Activated T-helper 1 cell treated with anti-CD3 and anti-CD28 coated beads, Interleukin-2, amount 50 U/mL, for 16 hours (primary cell): Measurements from ENCODE around the gene STIM1.
"Not testable (repeated sequence)": the region's sequence is repeated elsewhere in the genome, so short reads cannot be mapped to it uniquely, and the experiment has no call there.

Experiments used
- DNase-seq, 2 donors: peaks; one replicate each; pipeline ENCODE4 v3.0.0-alpha.2; 2020; ENCODE audit warnings: low read depth in 1 of 2, low spot score in 1 of 2

The STIM1 gene

DNA sequence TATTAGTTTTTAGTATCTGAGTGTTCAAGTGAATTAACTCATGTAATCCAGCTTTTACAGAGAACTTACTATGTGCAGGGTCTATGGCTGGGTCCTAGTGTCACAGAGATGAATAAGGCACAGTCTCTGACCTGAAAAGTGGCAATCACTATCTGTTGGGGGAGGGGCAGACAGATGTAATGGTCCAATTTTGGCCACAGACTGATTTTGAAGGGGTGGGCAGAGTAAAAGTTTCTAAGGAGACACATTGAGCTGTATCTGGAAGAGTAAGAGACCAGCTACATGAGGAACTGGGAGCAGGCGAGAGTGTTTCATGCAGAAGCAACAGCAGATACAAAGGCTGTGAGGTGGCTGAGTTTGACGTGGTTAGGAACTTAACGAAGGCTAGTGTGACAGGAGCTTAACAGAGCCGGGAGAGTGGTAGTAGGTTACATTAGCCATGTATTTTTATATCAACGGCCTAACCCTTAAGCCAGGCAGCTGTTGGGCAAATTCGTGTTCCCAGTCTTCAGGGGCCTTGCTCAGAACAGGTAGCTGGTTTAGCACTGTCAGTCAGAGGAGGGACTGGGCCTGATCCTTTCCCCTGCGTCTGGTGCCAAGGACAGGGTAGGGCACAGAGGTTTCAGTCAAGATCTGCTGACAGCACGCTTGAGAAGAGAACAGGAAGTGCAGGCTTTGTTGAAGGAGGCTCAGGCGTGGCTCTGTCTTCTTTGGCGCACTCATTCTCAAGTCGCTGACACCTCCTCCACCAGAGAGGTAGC is 1.4 kb upstream of the STIM1 start:
- peak; percentile 32 to 44 for DNase-seq

GRCh38 chr11:3854660-3854976 is 846 bp upstream of the STIM1 start:
- DNase-seq = no peak

DNA sequence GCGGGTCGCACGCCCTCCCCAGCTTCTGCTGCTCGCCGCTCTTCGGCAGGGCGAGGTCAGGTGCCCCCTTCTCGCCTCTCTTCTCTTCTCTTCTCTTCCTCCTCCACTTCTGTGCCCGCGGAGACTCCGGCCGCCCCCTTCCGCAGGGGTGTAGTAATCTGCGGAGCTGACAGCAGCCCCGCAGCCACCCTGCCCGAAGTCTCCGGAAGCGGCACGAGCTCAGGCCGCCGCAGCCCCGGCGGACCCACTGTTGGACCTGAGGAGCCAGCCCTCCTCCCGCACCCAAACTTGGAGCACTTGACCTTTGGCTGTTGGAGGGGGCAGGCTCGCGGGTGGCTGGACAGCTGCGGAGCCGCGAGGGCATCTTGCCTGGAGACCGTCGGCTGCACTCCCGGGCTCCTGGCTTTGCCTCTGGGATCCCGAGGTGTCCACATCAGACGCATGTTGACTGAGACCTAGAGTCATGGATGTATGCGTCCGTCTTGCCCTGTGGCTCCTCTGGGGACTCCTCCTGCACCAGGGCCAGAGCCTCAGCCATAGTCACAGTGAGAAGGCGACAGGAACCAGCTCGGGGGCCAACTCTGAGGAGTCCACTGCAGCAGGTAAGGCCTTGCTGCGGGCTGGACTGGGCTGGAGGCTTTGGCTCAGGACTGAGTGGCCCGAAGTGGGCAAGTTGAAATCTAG is 486 bp downstream of the STIM1 start:
- DNase-seq = peak in 1 of 2 donors; percentile 20

DNA sequence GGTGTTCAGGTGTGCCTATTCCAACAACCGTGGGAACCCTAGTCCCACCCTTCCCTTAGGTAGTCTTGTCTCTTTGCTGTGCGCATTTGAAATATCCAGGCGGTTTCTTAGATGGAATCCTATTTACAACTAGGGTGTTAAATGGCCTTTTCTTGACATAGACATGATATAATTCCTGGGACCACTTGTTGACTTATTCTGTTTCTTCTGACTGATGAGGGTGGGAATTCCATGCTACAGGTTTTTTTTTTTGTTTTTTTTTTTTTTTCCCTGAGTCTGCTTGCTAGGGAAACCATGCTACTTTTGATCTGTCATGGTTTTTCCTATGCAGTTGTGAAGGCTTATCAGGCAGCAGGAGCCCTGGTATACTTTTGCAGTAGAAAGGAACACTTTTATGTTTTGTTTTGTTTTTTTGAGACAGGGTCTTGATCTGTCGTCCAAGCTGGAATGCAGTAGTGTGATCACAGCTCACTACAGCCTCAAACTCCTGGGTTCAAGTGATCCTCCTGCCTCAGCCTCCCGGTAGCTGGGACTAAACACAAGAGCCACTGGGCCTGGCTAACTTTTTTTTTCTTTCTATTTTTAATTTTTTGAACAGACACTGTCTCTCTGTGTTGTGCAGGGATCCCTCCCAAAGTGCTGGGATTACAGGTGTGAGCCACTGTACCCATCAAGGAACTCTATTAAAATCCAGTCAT is 1.5 kb downstream of the STIM1 start:
- DNase-seq = no peak

DNA sequence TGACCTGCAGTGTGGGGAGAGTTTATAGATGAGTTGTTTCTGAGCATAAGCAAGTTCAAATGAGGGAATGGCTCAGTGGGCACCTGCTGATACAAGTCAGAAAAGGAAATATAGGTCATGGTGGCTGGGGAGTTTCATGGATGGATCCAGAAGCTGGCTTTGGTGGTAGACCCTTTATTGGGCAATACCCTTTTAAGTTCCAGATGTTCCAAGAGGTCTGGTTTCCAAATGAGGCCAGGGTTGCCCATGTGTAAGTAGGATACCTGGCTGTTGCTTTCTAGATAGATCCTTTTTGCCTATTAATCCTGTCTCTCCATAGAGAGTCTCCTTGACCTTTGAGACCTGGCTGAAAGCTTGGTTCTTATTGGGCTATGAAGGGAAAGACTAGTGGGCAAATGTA is 2.2 kb downstream of the STIM1 start:
- DNase-seq = no peak

GRCh38 chr11:3859373-3859881 is 4.0 kb downstream of the STIM1 start:
- no peak for DNase-seq

DNA sequence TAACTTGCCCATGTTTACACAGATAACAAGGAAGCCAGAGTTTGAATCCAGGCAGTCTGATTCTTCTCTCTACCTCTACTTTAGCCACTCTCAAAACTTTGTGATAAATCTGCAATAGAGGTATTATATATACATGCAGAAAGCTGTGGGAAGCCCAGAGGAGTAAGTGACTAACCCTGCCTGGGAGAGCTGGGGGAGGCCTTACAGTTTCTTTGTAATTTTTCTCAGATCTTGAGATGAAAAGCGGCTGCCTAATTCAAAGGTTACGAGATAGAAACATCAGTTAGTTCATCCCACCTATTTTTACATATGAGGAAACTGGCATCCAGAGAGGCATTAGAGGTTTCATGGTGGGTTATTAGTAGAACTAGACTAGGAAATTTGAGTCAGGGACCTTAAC is 4.9 kb downstream of the STIM1 start:
- no peak for DNase-seq

DNA sequence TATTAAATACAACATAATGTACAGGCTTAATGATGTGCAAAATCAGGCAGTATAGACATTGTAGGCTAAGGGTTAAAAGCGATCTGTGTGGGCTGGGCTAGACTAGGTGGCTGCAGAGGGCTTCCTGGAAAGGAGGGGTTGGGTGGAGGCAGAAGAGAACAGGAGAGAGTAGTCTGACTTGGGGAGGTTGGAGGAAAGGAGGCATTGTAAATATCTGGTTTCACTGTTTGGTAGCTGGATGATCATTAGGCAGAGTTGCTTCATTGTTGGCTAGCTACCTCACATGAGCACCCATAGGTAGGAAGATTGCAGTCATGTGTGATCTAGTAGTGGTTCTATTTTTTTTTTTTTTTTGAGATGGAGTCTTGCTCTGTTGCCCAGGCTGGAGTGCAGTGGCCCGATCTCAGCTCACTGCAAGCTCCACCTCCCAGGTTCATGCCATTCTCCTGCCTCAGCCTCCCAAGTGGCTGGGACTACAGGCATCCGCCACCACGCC is 5.5 kb downstream of the STIM1 start:
- not testable (repeated sequence) for DNase-seq

GRCh38 chr11:3861683-3862082 is 6.2 kb downstream of the STIM1 start:
- no peak for DNase-seq

DNA sequence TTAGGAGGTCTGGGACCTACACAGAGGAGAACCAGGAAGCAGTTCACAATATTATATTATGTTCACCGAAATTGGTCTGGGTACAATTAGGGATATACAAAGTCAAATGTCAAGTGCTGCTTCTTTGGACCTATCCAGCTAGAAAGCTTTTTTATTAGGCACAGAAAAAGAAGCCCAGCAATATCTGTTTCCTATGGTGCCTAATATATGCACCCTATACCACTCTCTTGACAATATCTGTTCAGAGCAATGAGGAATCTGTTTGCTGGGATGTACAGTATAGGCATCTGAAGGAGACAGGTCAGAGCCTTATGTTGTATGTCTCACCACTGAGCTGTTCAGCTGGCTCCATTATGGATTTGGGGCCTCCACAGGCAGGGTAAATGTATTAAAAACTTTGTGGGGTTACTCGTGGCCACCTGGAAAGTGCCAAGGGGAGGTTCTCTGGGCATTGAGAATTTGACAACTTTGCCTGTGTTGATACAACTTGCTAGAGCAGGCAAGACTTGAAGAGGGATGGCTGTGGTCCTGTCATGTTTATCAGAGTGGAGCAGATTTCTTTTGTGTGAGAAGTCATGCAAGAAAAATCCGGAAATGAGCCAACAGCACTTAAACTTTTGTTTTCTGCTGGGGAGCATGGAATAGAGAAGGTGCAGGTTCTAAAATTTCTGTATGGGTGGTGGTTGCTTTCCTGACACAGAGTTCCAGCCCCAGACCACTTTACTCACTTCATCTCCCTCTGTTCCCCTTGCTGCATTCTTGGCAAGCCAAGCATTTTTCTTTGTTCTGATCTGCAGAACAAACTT is 10.1 kb downstream of the STIM1 start:
- no peak for DNase-seq

- DNase-seq = no peak
Measured at GRCh38 chr11:3866206-3866605, 10.7 kb downstream of the STIM1 start.

- DNase-seq = no peak
Measured at GRCh38 chr11:3866836-3867208, 11.4 kb downstream of the STIM1 start.

GRCh38 chr11:3867209-3868091 is 12.0 kb downstream of the STIM1 start:
- DNase-seq = no peak

GRCh38 chr11:3873712-3874349 is 18.4 kb downstream of the STIM1 start:
- no peak for DNase-seq

GRCh38 chr11:3876613-3877012 is 21.1 kb downstream of the STIM1 start:
- DNase-seq = no peak

DNA sequence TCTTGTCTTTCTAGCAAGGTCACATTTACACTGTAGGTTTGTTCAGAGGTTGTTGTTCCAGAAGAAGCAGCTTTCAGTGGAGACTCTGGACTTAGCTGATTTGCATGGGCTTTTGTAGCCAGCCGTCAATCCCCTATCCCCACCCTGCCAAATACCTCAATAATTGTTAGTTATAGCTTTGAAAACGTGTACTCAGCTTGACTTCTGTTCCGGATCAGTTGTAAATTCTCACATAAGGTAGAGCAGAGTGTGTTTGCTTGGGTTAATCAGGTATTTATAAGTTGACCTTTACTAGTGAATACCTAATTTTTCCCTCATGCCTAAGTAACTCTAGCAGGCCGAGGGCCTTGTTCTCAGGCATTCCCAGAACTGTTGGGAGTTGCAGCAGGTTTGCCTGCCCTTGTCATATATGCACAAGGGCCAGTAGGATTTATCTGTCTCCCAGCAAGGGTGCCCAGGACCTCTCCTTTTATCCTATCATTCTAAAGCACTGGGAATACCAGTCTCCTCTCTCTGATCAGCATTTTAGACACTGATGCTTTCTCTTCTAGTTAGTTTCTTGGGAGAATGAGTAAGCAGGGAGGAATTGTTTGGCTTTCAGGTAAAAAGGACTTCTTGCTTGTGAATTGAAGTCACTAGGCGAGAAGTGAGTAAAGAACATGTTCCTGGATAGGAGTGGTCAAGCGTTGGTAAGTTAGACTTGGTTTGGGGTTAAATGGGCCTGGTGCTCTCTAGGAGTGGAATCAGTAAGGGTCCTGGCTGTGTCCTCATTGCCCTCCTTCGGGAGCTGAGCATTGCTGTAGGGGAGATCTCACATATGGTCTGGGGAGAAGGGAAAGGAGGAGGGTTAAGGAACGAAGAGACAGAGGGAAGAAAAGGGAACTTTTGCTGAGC is 22.1 kb downstream of the STIM1 start:
- DNase-seq = no peak

DNA sequence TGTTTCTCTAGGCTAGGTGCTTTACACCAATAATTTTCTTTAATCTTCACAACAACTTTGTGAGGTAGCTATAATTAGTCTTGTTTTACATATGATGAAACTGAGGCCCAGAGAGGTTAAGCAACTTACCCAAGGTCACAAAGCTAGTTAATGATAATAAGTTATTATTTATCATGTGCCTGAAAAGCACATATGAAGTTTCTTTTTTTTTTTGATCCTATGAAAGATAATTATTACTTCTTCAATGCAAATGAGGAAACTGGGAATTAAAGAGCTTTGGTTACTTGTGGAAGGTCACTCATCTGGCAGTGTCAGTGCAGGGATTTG is 22.8 kb downstream of the STIM1 start:
- DNase-seq = no peak

DNA sequence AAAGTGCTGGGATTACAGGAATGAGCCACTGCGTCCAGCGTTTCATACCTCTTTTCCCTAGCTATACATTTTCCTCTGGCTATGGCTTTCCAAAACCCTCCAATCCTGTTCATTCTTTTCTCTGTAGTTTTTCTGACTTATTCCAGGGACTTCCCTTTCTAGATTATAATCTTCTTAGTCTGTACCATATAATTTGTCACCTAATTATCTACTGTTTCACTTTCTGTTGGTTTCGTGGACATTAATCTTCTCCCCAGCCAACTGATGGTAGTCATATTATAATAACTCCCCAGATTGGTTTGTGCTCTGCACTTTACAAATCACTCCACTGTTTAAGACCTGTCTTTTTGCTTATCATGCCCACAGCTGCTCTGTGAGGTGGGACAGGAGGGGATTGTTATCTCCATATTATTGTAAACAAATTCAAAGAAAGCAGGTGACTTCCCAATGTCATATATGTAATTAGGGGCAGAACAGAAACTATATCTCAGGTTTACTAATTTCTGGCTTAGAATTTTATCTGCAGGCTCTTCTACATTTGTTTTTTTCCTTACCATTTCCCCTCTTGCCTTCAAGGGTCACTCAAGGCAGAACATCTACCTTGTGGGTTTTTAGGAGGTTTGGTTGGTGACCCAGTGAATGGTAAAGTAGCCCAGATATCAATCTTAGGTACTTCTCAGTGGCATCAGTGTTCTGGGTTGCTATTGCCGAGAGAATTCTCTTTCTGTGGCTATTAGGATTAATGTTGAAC is 23.9 kb downstream of the STIM1 start:
- DNase-seq = no peak
